Lower lobe of right lung (tissue), 2 donors: ENCODE results near the gene CASZ1. TPM values are rescaled to one million over a fixed set of nuclear protein-coding genes. Genes with fewer than 3 reads are reported as not detected.
A peak's percentile ranks its signal among the peaks of the same experiment; 100 is the strongest.

ENCODE experiments used
- ATAC-seq, 2 donors: fragments of 200-7000 bp; cut with Tn5 transposase; one replicate each; pipeline ENCODE4 v1.9.1; 2020 to 2022; ENCODE audit warnings: mild to moderate bottlenecking in 2 of 2, moderate library complexity in 2 of 2
- DNase-seq: peaks from one replicate; pipeline ENCODE4 v3.0.0-alpha.2; 2020
- H3K27ac ChIP-seq: fragments of 200-600 bp; one replicate; pipeline ENCODE4 v1.8.0; 2022
- H3K27me3 ChIP-seq: fragments of 200-600 bp; one replicate; pipeline ENCODE4 v1.8.0; 2022; ENCODE audit warnings: low read depth
- H3K36me3 ChIP-seq: fragments of 200-600 bp; one replicate; pipeline ENCODE4 v1.8.0; 2022; ENCODE audit warnings: mild to moderate bottlenecking
- H3K4me1 ChIP-seq: fragments of 200-600 bp; one replicate; pipeline ENCODE4 v1.8.0; 2022
- H3K4me3 ChIP-seq: fragments of 200-600 bp; one replicate; pipeline ENCODE4 v1.8.0; 2022; ENCODE audit warnings: mild to moderate bottlenecking
- H3K9me3 ChIP-seq: fragments of 200-600 bp; one replicate; pipeline ENCODE4 v1.8.0; 2022
- intact Hi-C: fragments of 100-400 bp; cut with DNase I; formaldehyde crosslinking; loops from one replicate; pipeline ENCODE4 v1.11.0; 2022
- total RNA-seq: library from RNA; stranded (reverse); fragmentation: NEBNext Ultra II Directional; extraction: Animal tissue kit (Norgen Biotek cat#: 25700); gene quantifications from one replicate; pipeline ENCODE4 v1.2.1, GENCODE V29; 2021
- TF ChIP-seq, protein P1 (sequence below): fragments of 200-600 bp; IDR thresholded peaks from one replicate; pipeline ENCODE4 v1.8.0; 2022; ENCODE audit warnings: antibody characterized with exemption, mild to moderate bottlenecking
- donor health status: DM: no; HTN: yes; CAD: no; lungs with severe emphysema.

CASZ1 gene
- total RNA-seq, 1 donor from 2014 or later: 47.5 TPM

DNA sequence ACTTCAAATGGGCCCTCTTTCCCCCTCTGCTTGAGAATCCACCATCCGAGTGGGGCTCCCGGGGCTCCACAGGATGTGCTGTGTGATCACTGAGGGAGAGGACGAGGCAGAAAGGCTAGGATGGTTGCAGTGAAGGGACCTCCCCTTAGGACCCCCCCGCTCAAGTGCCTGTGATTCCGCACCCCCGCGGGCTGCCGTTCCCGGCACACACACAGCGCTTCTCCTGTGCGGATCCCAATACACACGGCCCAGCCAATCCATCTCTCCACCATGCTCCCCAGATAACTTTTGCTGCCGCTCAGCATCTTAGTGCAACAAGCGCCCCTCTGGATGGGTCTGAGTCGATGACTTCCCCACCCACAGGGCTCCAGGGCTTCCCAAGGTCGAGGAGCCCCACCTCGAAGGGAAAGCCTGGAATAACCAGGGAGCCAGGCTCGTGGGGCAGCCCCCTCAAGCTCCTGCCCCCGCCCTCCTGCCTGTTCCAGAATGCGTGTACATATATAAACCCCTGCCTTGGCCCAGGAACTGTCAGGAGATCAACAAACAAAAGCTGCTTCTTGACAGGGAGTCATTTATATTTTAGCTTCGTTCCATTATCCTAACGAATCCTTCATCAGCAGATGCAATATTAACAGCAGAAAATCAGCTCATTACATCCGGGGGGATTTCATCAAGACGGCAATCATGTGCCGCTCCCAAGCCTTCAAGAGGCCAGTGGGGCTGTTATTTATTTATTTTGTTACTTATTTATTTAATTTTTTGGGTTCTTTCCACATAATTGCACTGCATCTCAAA is 83.7 kb downstream of the CASZ1 start:
- H3K4me1 ChIP-seq: peaks cover 52% of the 10 kb centered on the region

DNA sequence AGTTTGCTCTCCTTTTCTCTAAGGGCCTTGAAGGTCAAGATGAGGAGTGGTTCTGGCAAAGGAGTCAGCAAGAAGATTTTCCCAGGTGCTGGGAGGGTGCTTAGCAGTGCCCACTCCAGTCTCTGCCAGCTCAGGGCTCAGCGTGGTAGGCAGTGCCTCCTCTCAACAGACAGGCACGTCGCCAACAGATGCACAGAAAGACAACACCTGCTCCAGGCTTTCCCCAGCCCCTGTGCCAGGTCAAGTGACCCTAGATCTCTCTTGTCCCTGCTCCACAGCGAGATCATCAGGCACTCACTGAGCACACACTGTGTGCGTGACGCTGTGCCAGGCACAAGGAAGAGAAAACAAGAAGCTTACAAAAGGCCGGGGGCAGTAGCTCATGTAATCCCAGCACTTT is 86.0 kb downstream of the CASZ1 start:
- ATAC-seq (peak in 1 of 2 donors; percentile 25), DNase-seq (no peak)
- TF ChIP-seq, protein P1, sequence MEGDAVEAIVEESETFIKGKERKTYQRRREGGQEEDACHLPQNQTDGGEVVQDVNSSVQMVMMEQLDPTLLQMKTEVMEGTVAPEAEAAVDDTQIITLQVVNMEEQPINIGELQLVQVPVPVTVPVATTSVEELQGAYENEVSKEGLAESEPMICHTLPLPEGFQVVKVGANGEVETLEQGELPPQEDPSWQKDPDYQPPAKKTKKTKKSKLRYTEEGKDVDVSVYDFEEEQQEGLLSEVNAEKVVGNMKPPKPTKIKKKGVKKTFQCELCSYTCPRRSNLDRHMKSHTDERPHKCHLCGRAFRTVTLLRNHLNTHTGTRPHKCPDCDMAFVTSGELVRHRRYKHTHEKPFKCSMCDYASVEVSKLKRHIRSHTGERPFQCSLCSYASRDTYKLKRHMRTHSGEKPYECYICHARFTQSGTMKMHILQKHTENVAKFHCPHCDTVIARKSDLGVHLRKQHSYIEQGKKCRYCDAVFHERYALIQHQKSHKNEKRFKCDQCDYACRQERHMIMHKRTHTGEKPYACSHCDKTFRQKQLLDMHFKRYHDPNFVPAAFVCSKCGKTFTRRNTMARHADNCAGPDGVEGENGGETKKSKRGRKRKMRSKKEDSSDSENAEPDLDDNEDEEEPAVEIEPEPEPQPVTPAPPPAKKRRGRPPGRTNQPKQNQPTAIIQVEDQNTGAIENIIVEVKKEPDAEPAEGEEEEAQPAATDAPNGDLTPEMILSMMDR: no peak
- Histone ChIP-seq H3K36me3 (no peaks in the 10 kb centered on the region), H3K4me1 (peaks cover 38% of the 10 kb centered on the region), H3K27ac (no peak overlapping the region), H3K9me3 (no peaks in the 10 kb centered on the region), H3K27me3 (no peaks in the 10 kb centered on the region), H3K4me3 (no peak overlapping the region)
- intact Hi-C loops: no loop called here

More for the DNA sequence above, 83.7 kb downstream of the CASZ1 start:
- DNase-seq: no peak
- no peaks in the 10 kb centered on the region for H3K9me3 ChIP-seq
- H3K27me3 ChIP-seq: no peaks in the 10 kb centered on the region
- no peaks in the 10 kb centered on the region for H3K36me3 ChIP-seq
- H3K27ac ChIP-seq: no peak overlapping the region
- intact Hi-C loops: no loop called here
- TF ChIP-seq, protein P1: no peak
- no peak for ATAC-seq
- no peak overlapping the region for H3K4me3 ChIP-seq

DNA sequence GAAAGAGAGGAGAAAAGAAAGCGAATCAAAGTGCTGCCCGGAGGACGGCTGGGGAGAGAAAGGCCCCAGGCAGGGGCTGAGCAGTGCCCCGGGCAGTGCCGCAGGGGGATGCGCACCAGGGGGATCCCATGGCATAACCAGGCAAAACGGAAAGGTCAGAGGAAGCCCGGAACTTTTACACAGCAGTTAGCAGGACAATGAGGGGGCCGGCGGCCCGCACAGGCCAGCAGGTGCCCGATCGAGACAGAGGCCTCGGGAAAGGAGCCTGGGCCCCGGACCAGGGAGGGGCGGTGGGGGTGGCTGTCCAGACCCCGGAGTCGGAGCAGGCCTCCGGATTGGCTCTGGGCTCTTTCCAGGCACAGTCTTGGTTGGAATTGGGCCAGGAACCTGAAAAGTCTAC is 86.8 kb downstream of the CASZ1 start:
- Histone ChIP-seq H3K9me3 (no peaks in the 10 kb centered on the region), H3K36me3 (peaks cover 1% of the 10 kb centered on the region), H3K27ac (no peak overlapping the region), H3K4me3 (no peak overlapping the region), H3K4me1 (peaks cover 37% of the 10 kb centered on the region), H3K27me3 (no peaks in the 10 kb centered on the region)
- DNase-seq: no peak
- intact Hi-C loops: no loop called here
- TF ChIP-seq, protein P1: no peak
- ATAC-seq: no peak

DNA sequence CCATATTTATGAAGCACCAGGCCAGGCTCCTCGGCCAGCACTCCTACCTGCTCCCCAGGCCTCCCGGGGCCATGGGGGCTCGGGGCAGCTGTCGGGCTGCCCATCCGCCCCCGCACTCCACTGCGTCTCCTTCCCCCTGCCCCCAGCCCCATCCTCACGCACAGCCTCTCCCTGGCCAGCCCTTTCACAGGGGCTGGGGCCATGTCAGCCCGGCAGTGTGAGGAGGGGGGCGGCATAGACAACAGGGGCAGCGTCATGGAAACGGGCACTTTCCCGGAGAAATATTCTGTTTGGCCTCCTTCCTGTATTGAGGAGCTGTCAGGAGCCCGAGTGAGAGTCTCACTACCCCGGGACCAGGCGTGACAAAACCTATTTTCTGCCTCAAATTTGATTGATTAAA is 87.3 kb downstream of the CASZ1 start:
- TF ChIP-seq, protein P1: no peak
- DNase-seq (no peak), ATAC-seq (no peak)

DNA sequence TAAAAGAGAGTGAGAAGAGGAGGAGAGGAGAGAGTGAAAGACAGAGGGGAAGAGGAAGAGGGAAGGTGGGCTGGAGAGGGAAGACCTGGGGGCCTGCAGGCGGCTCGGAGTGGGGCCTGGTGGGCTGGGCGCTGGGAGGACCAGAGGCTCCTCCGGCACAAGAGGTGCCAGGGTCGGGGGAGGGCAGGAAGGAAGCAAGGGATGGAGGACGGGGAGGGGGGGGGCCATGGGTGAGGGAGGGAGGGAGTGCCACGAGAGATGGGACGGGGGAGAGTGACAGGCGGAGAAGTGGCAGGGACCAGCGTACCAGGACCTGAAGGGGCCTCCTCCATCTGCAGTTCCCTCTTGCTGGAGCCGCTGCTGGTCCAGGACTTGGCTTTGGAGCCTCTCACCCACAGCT is 87.7 kb downstream of the CASZ1 start:
- TF ChIP-seq, protein P1: no peak
- peaks cover 29% of the 10 kb centered on the region for H3K4me1 ChIP-seq

More for the DNA sequence above, 87.3 kb downstream of the CASZ1 start:
- intact Hi-C loops: no loop called here
- H3K27me3 ChIP-seq: no peaks in the 10 kb centered on the region
- no peaks in the 10 kb centered on the region for H3K9me3 ChIP-seq
- no peak overlapping the region for H3K4me3 ChIP-seq
- H3K27ac ChIP-seq: no peak overlapping the region
- H3K4me1 ChIP-seq: peaks cover 32% of the 10 kb centered on the region
- H3K36me3 ChIP-seq: peaks cover 6% of the 10 kb centered on the region

More for the DNA sequence above, 87.7 kb downstream of the CASZ1 start:
- no peak overlapping the region for H3K4me3 ChIP-seq
- H3K27ac ChIP-seq: no peak overlapping the region
- H3K27me3 ChIP-seq: no peaks in the 10 kb centered on the region
- DNase-seq: no peak
- H3K36me3 ChIP-seq: peaks cover 9% of the 10 kb centered on the region
- ATAC-seq: no peak
- H3K9me3 ChIP-seq: no peaks in the 10 kb centered on the region
- intact Hi-C loops: no loop called here
